Esophagus squamous epithelium (tissue), 5 donors: ENCODE measurements around the gene CPSF3. TPM values are rescaled to one million over a fixed set of nuclear protein-coding genes. Genes with fewer than 3 reads are reported as not detected.

Experiments used
- DNase-seq: peaks from one replicate; lab custom pipeline; 2025; lab: John Stamatoyannopoulos, UW
- H3K27ac ChIP-seq, 4 donors: fragments of 200-600 bp; sonication (generic); one replicate each; pipeline ENCODE4 v1.5.1; 2016 to 2019; ENCODE audit warnings: mild to moderate bottlenecking in 1 of 4
- H3K27me3 ChIP-seq, 4 donors: fragments of 200-600 bp; sonication (generic); 1 replicate in 3 of 4; 2 replicates in 1 of 4; pipeline versions ENCODE4 v1.5.1 to v1.6.0; 2017 to 2021; ENCODE audit warnings: antibody characterized with exemption in 1 of 4
- H3K36me3 ChIP-seq, 3 donors: fragments of 200-600 bp; sonication (generic); one replicate each; pipeline ENCODE4 v1.5.1; 2016 to 2019
- H3K4me1 ChIP-seq, 3 donors: fragments of 200-600 bp; sonication (generic); one replicate each; pipeline ENCODE4 v1.5.1; 2017 to 2019
- H3K4me3 ChIP-seq, 4 donors: fragments of 200-600 bp; sonication (generic); 1 replicate in 3 of 4; 2 replicates in 1 of 4; pipeline ENCODE4 v1.5.1; 2016 to 2019; ENCODE audit warnings: mild to moderate bottlenecking in 2 of 4, moderate library complexity in 1 of 4
- H3K9me3 ChIP-seq, 3 donors: fragments of 200-600 bp; sonication (generic); one replicate each; pipeline ENCODE4 v1.5.1; 2016 to 2019
- CTCF ChIP-seq, 6 experiments: fragments of 450-650 bp in 4 of 6; fragments of 200-600 bp in 2 of 6; sonication (generic) in 2 of 6; IDR thresholded peaks; one replicate each; pipeline ENCODE4 v1.5.1; 2016 to 2019; ENCODE audit warnings: antibody characterized with exemption in 6 of 6, mild to moderate bottlenecking in 4 of 6, moderate library complexity in 4 of 6
- POLR2A ChIP-seq, 4 donors: fragments of 450-650 bp; IDR thresholded peaks; one replicate each; pipeline ENCODE4 v1.6.1; 2017; ENCODE audit warnings: antibody characterized with exemption in 4 of 4, mild to moderate bottlenecking in 4 of 4, moderate library complexity in 3 of 4
- WGBS, 2 donors: methylation state at CpG; one replicate each; pipeline ENCODE4 v1.1.5; 2018; 5-methylcytosine and 5-hydroxymethylcytosine counted together
- intact Hi-C: fragments of 100-400 bp; cut with DNase I; formaldehyde crosslinking; loops from one replicate; pipeline ENCODE4 v1.15.0; 2022
- total RNA-seq, 4 donors: library from RNA; depleted of rRNA; stranded (reverse); fragments of >200 nt; gene quantifications; one replicate each; pipeline ENCODE4 v1.1.0, GENCODE V29; 2016
- donor health status: DM: yes; HTN: yes; CAD: no.

CPSF3 gene
- total RNA-seq, 4 donors from 2014 or later, result 20.4 to 27.9 (median 24.0) TPM

DNA sequence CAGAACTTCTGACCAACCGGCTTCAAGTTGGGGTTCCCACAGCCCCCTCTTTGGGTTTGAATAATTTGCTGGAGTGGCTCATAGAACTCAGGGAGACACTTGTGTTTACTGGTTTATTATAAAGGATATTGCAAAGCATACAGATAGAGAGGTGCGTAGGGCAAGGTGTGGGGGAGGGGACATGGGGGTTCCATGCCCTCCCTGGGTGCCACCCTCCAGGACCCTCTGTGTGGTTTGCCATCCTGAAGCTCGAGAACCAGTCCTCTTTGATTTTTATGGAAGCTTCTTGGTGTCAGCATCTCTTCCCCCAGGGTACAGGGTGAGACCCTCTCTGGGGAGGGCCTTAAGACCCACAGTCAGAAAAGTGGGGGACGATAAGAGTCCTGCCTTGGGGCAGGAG, 38.9 kb upstream of the CPSF3 start:
- Histone ChIP-seq H3K27ac (no peak overlapping the region), H3K27me3 (no peaks in the 10 kb centered on the region), H3K4me1 (peaks cover 7 to 41% (median 26%) of the 10 kb centered on the region in 3 donors), H3K36me3 (peaks cover 0 to 60% (median 0%) of the 10 kb centered on the region in 3 donors), H3K4me3 (no peak overlapping the region), H3K9me3 (no peaks in the 10 kb centered on the region)
- DNase-seq, result no peak
- intact Hi-C loops, result no loop called here
- WGBS, 2 donors, result 90 to 91% methylated on average over 3 to 4 of the region's 4 CpGs
- TF ChIP-seq POLR2A (IDR thresholded peaks at IDR 0.05) (no peak), CTCF (IDR thresholded peaks at IDR 0.05) (no peak)

GRCh38 chr2:9385841-9386240, 37.6 kb upstream of the CPSF3 start:
- Histone ChIP-seq H3K4me3 (no peak overlapping the region), H3K27ac (no peak overlapping the region), H3K4me1 (peaks cover 4 to 31% (median 21%) of the 10 kb centered on the region in 3 donors), H3K9me3 (no peaks in the 10 kb centered on the region), H3K36me3 (peaks cover 0 to 71% (median 0%) of the 10 kb centered on the region in 3 donors), H3K27me3 (no peaks in the 10 kb centered on the region)
- intact Hi-C loops, result no loop called here
- WGBS, 2 donors, result 75 to 87% methylated on average over 6 of the region's 6 CpGs
- TF ChIP-seq POLR2A (IDR thresholded peaks at IDR 0.05), result no peak
- no peak for TF ChIP-seq CTCF (IDR thresholded peaks at IDR 0.05)
- DNase-seq, result no peak

- Histone ChIP-seq H3K4me1 (peaks cover 0 to 28% (median 11%) of the 10 kb centered on the region in 3 donors), H3K4me3 (no peak overlapping the region), H3K27me3 (no peaks in the 10 kb centered on the region), H3K36me3 (peaks cover 0 to 73% (median 0%) of the 10 kb centered on the region in 3 donors), H3K9me3 (no peaks in the 10 kb centered on the region), H3K27ac (no peak overlapping the region)
- TF ChIP-seq CTCF (IDR thresholded peaks at IDR 0.05), result no peak
- TF ChIP-seq POLR2A (IDR thresholded peaks at IDR 0.05), result no peak
- no peak for DNase-seq
- WGBS, 2 donors, result 78 to 94% methylated on average over 4 to 9 of the region's 11 CpGs
- intact Hi-C loops, result no loop called here
These were observed 35.2 kb upstream of the CPSF3 start for GRCh38 chr2:9388199-9388681.

- Histone ChIP-seq H3K36me3 (peaks cover 0 to 67% (median 0%) of the 10 kb centered on the region in 3 donors), H3K27ac (no peak overlapping the region), H3K4me3 (no peak overlapping the region), H3K4me1 (peaks cover 0 to 32% (median 15%) of the 10 kb centered on the region in 3 donors), H3K27me3 (no peaks in the 10 kb centered on the region), H3K9me3 (no peaks in the 10 kb centered on the region)
- WGBS, 2 donors, result 86 to 92% methylated on average over 6 to 11 of the region's 28 CpGs
- no peak for DNase-seq
- intact Hi-C loops, result no loop called here
- TF ChIP-seq POLR2A (IDR thresholded peaks at IDR 0.05) (no peak), CTCF (IDR thresholded peaks at IDR 0.05) (no peak)
These were observed 34.2 kb upstream of the CPSF3 start for GRCh38 chr2:9388950-9389911.
